GM12874 (cell line): ENCODE measurements around the gene ZXDC.

Source experiments
- CTCF ChIP-seq: IDR thresholded peaks from 2 replicates; pipeline ENCODE4 v1.5.1; 2011; ENCODE audit warnings: low read depth, mild to moderate bottlenecking, control low read depth, low read length, moderate library complexity; ENCODE audit not compliant: insufficient read depth

ZXDC gene

GRCh38 chr3:126498929-126499328 lies 23.2 kb upstream of the ZXDC start:
- TF ChIP-seq CTCF, result no peak

GRCh38 chr3:126498461-126498860 lies 22.8 kb upstream of the ZXDC start:
- TF ChIP-seq CTCF, result no peak

DNA sequence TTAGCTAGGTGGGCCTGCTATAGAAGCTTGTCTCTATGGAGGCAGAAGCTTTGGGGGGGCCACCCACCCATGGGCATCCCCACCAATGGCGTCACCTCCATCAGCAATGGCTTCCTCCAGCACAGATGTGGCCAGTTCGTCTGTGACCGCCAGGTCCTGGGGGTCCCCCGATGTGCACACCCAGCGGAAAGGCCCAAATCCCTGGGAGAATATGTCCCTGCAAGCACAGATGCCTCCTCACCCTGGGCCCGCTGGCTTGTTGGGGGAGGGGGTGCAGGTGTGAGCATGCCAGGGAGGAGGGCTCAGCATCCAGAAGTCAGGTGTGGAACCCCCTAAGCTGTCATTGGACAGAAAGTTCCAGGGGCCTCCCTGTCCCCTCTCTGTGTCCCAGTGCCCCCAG lies 22.3 kb upstream of the ZXDC start:
- TF ChIP-seq CTCF, result no peak

DNA sequence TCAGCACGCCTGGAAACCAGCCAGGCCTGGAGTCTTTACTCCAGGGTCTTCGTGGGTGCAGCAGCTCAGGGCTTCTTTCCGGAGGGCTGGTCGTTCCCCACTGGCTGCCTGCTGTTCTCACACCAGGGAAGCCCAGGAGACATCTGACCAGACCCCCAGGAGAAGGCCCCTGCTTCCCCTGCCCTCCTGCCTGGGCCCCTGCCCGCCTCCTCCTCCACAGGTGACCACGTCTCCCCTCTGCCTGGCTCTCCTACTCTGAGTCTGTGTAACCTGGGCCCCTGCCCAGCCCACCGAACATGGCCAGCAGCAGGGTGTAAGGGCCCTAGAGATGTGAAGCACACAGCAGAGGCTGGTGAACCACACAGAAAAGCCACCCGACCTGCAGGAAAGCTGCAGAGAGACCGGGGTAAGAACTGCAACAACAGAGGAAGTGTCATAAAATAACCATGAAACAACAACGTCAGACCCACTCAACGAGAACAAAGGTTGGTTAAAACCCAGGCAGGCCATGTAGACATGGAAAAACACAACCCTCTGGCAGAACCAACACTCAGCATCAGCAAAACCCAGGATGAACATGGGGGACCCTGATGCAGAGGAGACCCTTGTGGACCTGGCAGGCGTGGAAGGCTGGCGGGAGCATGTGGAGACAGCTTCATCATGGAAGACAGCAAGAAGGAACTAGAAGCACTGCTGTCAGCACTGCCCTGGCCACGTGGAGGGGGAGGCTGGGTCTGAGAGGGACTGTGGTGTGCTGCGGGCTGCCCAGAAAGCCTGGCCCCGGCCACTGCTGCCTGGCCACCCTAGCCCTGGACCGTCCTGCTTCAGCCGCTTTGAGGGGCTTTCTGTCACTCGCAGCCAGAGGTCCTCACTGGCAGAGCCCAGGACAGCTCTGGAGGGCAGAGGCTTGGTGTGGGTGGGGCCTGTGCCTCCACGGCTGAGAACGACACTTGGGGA lies 21.5 kb upstream of the ZXDC start:
- TF ChIP-seq CTCF, result no peak

GRCh38 chr3:126495786-126496185 lies 20.1 kb upstream of the ZXDC start:
- no peak for TF ChIP-seq CTCF

DNA sequence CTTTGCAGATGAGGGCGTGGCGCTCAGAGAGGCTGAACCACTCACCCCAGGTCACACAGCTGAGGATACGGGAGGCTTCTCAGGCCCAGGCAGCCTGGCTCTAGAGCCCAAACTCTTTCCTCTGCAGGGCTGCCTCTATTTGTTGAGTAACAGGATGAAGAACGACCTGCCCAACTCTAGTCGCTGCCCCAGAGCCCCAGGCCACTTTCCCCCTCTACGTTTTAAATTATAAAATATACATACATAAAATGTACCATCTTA lies 19.2 kb upstream of the ZXDC start:
- TF ChIP-seq CTCF, result no peak

- no peak for TF ChIP-seq CTCF
These were observed 18.7 kb upstream of the ZXDC start for GRCh38 chr3:126494204-126494969.
